ENCODE data around the gene SERAC1.

GRCh38 chr6:158194487-158195280 is 26.6 kb upstream of the SERAC1 start:
- TF ChIP-seq CTCF (IDR thresholded peaks at IDR 0.05; ENCODE audit: low read length) = no peak
- no peak for TF ChIP-seq EZH2 (IDR thresholded peaks at IDR 0.05; ENCODE audit: borderline replicate concordance, low read length)
